Sigmoid colon (tissue), 7 donors: ENCODE data around the gene ATP6V1F. TPM values are rescaled to one million over a fixed set of nuclear protein-coding genes. Genes with fewer than 3 reads are reported as not detected.

Source experiments
- DNase-seq: peaks from one replicate; pipeline ENCODE4 v3.0.0-alpha.2; 2019
- H3K27ac ChIP-seq, 4 donors: fragments of 200-600 bp; sonication (generic); one replicate each; pipeline ENCODE4 v1.5.1; 2016 to 2019; ENCODE audit warnings: mild to moderate bottlenecking in 1 of 4
- H3K27me3 ChIP-seq, 3 donors: fragments of 200-600 bp; sonication (generic); one replicate each; pipeline ENCODE4 v1.5.1; 2019; ENCODE audit warnings: mild to moderate bottlenecking in 1 of 3
- H3K36me3 ChIP-seq, 4 donors: fragments of 200-600 bp; sonication (generic); one replicate each; pipeline ENCODE4 v1.5.1; 2016 to 2019
- H3K4me1 ChIP-seq, 4 donors: fragments of 200-600 bp; sonication (generic); one replicate each; pipeline ENCODE4 v1.5.1; 2017 to 2019
- H3K4me3 ChIP-seq, 4 donors: fragments of 200-600 bp; sonication (generic); one replicate each; pipeline ENCODE4 v1.5.1; 2017 to 2019; ENCODE audit warnings: mild to moderate bottlenecking in 2 of 4, moderate library complexity in 1 of 4
- H3K9me3 ChIP-seq, 4 donors: fragments of 200-600 bp in 3 of 4; sonication (generic) in 3 of 4; one replicate each; pipeline versions ENCODE4 v1.5.1 to v1.6.1; 2013 to 2019
- CTCF ChIP-seq, 4 experiments: fragments of 450-650 bp in 3 of 4; fragments of 200-600 bp in 1 of 4; IDR thresholded peaks; one replicate each; pipeline ENCODE4 v1.5.1; 2016 to 2019; ENCODE audit warnings: antibody characterized with exemption in 4 of 4, mild to moderate bottlenecking in 3 of 4, moderate library complexity in 2 of 4
- EP300 ChIP-seq, 4 donors: sonication (generic); formaldehyde crosslinking; IDR thresholded peaks; one replicate each; pipeline ENCODE4 v1.6.1; 2017; ENCODE audit warnings: antibody characterized with exemption in 4 of 4
- POLR2A ChIP-seq, 2 donors: fragments of 450-650 bp; IDR thresholded peaks; one replicate each; pipeline ENCODE4 v1.6.1; 2016; ENCODE audit warnings: antibody characterized with exemption in 2 of 2, mild to moderate bottlenecking in 2 of 2, moderate library complexity in 2 of 2
- POLR2AphosphoS5 ChIP-seq, 4 donors: sonication (generic); formaldehyde crosslinking; IDR thresholded peaks; one replicate each; pipeline ENCODE4 v1.6.1; 2017; ENCODE audit warnings: antibody characterized with exemption in 4 of 4
- WGBS, 2 donors: extraction: QIAGEN DNeasy Blood & Tissue Kit; methylation state at CpG; one replicate each; pipeline ENCODE4 v1.1.7; 2013; 5-methylcytosine and 5-hydroxymethylcytosine counted together
- intact Hi-C: fragments of 100-400 bp; cut with DNase I; formaldehyde crosslinking; loops from one replicate; pipeline ENCODE4 v1.15.1; 2023
- polyA plus RNA-seq, 3 donors: library from polyadenylated mRNA; stranded (reverse); fragments of 200-250 nt; gene quantifications; one replicate each; pipeline ENCODE4 v1.2.3, GENCODE V29; 2013
- total RNA-seq, 4 donors: library from RNA; depleted of rRNA; stranded (reverse); fragments of >200 nt; gene quantifications; one replicate each; pipeline ENCODE4 v1.1.0, GENCODE V29; 2016
- donor health status: healthy with polysubstance abuse.
- donor health status: Bipolar disorder and iron deficiency.
- donor health status: healthy.

ATP6V1F gene
- total and polyA plus RNA-seq, 7 donors, result 96.7 to 214 (median 138) TPM

DNA sequence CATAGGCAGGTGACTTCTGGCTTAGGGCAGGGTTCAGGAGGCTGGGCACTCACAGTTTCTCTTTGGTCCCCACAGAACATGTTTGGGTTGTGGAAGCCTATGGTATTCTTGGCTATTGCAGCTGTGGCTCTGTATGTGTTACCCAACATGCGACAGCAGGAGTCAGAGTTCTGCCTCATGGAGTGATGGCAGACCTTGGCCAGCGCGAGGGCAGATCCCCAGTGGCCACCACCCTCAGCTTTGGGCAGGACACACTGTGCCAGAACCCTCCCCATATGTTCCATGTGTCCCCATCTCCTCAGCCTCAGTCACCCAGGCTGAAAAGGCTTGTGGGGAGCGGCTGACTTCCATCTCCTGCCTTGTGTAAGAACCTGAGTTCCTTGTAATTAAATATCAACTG, 40.9 kb upstream of the ATP6V1F start:
- whole genome bisulfite sequencing, 2 donors, result 95 to 96% methylated on average over 4 of the region's 4 CpGs

GRCh38 chr7:128826512-128826911, 36.1 kb upstream of the ATP6V1F start:
- Histone ChIP-seq H3K4me3 (no peak overlapping the region), H3K9me3 (no peaks in the 10 kb centered on the region), H3K36me3 (no peaks in the 10 kb centered on the region), H3K27ac (peak overlapping the region in 3 of 4 donors; percentile 95 to 99 (median 98)), H3K27me3 (no peaks in the 10 kb centered on the region), H3K4me1 (peaks cover 2 to 39% (median 30%) of the 10 kb centered on the region in 4 donors)
- TF ChIP-seq EP300 (IDR thresholded peaks at IDR 0.05) (no peak), POLR2A (IDR thresholded peaks at IDR 0.05) (no peak)
- intact Hi-C loops, result no loop called here
- WGBS, 2 donors, result 89 to 92% methylated on average over 4 of the region's 4 CpGs
- no peak for DNase-seq

More for the DNA sequence above, 40.9 kb upstream of the ATP6V1F start:
- DNase-seq, result no peak
- TF ChIP-seq CTCF (IDR thresholded peaks at IDR 0.05), result no peak
- no peak for TF ChIP-seq POLR2AphosphoS5 (IDR thresholded peaks at IDR 0.05)
- no peak for TF ChIP-seq POLR2A (IDR thresholded peaks at IDR 0.05)
- no peak for TF ChIP-seq EP300 (IDR thresholded peaks at IDR 0.05)
- H3K27ac ChIP-seq, result no peak overlapping the region
- H3K9me3 ChIP-seq, result no peaks in the 10 kb centered on the region
- H3K4me1 ChIP-seq, result peaks cover 0 to 20% (median 16%) of the 10 kb centered on the region in 4 donors
- H3K4me3 ChIP-seq, result no peak overlapping the region
- H3K36me3 ChIP-seq, result no peaks in the 10 kb centered on the region
- intact Hi-C loops, result no loop called here
- no peaks in the 10 kb centered on the region for H3K27me3 ChIP-seq

GRCh38 chr7:128826916-128827247, 35.8 kb upstream of the ATP6V1F start:
- no peaks in the 10 kb centered on the region for H3K36me3 ChIP-seq
- no peak for TF ChIP-seq EP300 (IDR thresholded peaks at IDR 0.05)
- TF ChIP-seq POLR2AphosphoS5 (IDR thresholded peaks at IDR 0.05), result no peak
- no peak for TF ChIP-seq CTCF (IDR thresholded peaks at IDR 0.05)
- no peak for TF ChIP-seq POLR2A (IDR thresholded peaks at IDR 0.05)
- intact Hi-C loops, result no loop called here
- peak overlapping the region; percentile 95 to 99 (median 98) for H3K27ac ChIP-seq
- no peaks in the 10 kb centered on the region for H3K9me3 ChIP-seq
- WGBS, 2 donors, result 79 to 80% methylated on average over 1 of the region's 1 CpG
- DNase-seq, result no peak
- no peak overlapping the region for H3K4me3 ChIP-seq
- peaks cover 2 to 43% (median 32%) of the 10 kb centered on the region in 4 donors for H3K4me1 ChIP-seq
- no peaks in the 10 kb centered on the region for H3K27me3 ChIP-seq

DNA sequence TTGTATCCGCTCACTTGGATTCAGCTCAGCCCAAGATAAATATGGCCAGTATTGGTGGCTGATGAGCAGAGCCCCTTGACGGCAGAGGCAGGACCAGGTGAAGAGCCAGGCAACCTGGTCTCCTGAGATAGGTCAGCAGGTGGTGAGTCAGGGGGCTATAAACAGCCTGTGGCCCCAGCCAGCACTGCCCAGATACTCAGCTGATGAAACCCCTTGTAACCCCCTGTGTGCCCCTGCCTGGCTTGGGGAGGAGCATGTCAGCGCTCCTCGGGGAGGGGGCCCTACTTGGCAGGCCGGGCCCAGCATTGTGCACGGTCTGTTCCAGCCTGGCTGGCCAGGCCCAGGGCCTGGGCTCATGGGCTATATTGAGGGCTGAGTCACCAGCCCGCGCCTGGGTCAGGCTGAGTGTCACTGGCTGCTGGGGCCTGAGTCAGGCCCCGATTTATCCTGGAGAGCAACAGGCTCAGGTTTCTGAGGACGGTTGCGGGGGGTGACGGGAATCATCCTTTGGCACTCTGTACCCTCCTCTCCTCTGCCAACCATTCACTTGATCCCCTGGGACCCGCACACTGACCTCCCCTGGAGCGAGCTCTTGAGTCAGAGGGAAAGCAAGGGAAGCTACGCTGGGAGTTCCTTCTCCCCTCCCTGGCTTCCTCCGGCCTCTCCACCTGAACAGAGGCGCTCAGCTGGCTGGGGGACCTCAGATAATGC, 35.3 kb upstream of the ATP6V1F start:
- Histone ChIP-seq H3K36me3 (no peaks in the 10 kb centered on the region), H3K4me1 (peaks cover 2 to 48% (median 37%) of the 10 kb centered on the region in 4 donors), H3K9me3 (no peaks in the 10 kb centered on the region), H3K27me3 (no peaks in the 10 kb centered on the region), H3K4me3 (no peak overlapping the region), H3K27ac (peak overlapping the region; percentile 95 to 99 (median 98))
- TF ChIP-seq CTCF (IDR thresholded peaks at IDR 0.05), result no peak
- TF ChIP-seq EP300 (IDR thresholded peaks at IDR 0.05), result peak in 2 of 4 donors; percentile 51 to 90
- TF ChIP-seq POLR2AphosphoS5 (IDR thresholded peaks at IDR 0.05), result peak in 2 of 4 donors; percentile 37 to 68
- no peak for TF ChIP-seq POLR2A (IDR thresholded peaks at IDR 0.05)
- DNase-seq, result peak; percentile 87
- 89 to 94% methylated on average over 17 of the region's 17 CpGs for WGBS, 2 donors
- intact Hi-C loops, result no loop called here

DNA sequence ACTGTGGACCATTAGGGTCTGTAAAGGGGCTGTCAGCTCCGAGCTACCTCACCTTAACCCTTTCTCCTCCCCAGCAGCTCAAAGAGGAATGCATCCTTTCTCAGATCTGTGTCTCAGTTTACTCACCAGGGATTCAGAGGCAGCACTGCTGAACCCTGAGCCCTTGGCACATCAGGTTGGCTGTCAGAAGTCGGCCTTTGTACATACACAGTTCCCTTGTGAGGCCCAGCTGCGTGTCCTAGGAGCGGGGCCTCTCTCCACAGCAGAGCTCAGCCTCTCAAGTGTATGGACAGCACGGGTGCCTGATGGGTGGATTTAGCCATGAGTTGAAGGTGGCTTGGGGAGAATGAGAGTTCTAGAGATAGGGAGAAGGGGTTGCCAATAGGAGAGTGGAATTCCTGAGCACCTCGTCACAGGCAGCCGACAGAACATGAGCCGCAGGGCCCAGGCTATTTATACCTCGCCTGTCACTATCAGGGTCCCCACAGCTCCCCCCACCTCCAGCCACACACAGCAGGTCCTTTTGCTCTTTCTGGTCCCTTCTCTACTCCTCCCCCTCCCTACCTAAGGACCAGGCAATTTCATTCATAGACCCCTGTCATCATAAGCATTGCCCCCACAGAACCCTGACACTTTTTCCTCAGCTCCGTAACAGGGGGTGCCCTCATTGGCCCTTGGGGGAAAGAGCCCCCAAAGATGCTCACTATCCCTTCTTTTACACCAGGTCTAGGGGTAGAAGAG, 34.5 kb upstream of the ATP6V1F start:
- peak in 3 of 4 donors; percentile 17 to 46 (median 45) for TF ChIP-seq POLR2AphosphoS5 (IDR thresholded peaks at IDR 0.05)
- peak in 1 of 4 donors; percentile 81 for TF ChIP-seq EP300 (IDR thresholded peaks at IDR 0.05)
- TF ChIP-seq CTCF (IDR thresholded peaks at IDR 0.05), result no peak
- no peak for TF ChIP-seq POLR2A (IDR thresholded peaks at IDR 0.05)
- H3K4me3 ChIP-seq, result no peak overlapping the region
- peak overlapping the region; percentile 95 to 99 (median 98) for H3K27ac ChIP-seq
- no peaks in the 10 kb centered on the region for H3K27me3 ChIP-seq
- intact Hi-C loops, result no loop called here
- DNase-seq, result peak; percentile 86
- H3K4me1 ChIP-seq, result peaks cover 2 to 55% (median 44%) of the 10 kb centered on the region in 4 donors
- H3K9me3 ChIP-seq, result no peaks in the 10 kb centered on the region
- no peaks in the 10 kb centered on the region for H3K36me3 ChIP-seq
- 81 to 84% methylated on average over 10 of the region's 10 CpGs for WGBS, 2 donors
